IMR-90 (cell line): ENCODE results near the gene TMEM145. TPM values are rescaled to one million over a fixed set of nuclear protein-coding genes. Genes with fewer than 3 reads are reported as not detected.

ENCODE experiments used
- ATAC-seq: fragments of 200-7000 bp; cut with Tn5 transposase; 2 replicates; pipeline ENCODE4 v1.9.1; 2020; ENCODE audit warnings: low read depth, mild to moderate bottlenecking, moderate library complexity
- BruUV-seq: library from RNA; stranded (reverse); fragments of 400-500 nt; replicated peaks from 2 replicates; lab custom pipeline; 2021; lab: Mats Ljungman, UMichigan
- CTCF ChIA-PET: fragments of 300-600 bp; formaldehyde crosslinking; extraction: SDS; loops from one replicate; lab custom pipeline; 2021; ENCODE audit warnings: antibody characterized with exemption; lab: Yijun Ruan, JAX
- POLR2A ChIA-PET: fragments of 300-600 bp; sonication (Branson Sonifier 250); formaldehyde crosslinking; loops from one replicate; lab custom pipeline; 2022; ENCODE audit warnings: antibody characterized with exemption; ENCODE audit not compliant: unreplicated experiment; lab: Charles Lee
- DNase-seq: peaks from one replicate; pipeline ENCODE4 v3.0.0; 2013
- H2AFZ ChIP-seq: replicated peaks from 2 replicates; pipeline ENCODE3; 2013; ENCODE audit warnings: low read length, mild to moderate bottlenecking; ENCODE audit not compliant: poor library complexity
- H2AK5ac ChIP-seq: 2 replicates; pipeline ENCODE4 v1.6.1; 2013; ENCODE audit warnings: low read depth, low read length, inconsistent platforms
- H2AK9ac ChIP-seq: replicated peaks from 2 replicates; pipeline ENCODE3; 2013; ENCODE audit warnings: mild to moderate bottlenecking, low read depth, low read length, moderate library complexity; ENCODE audit not compliant: poor library complexity
- H2BK120ac ChIP-seq: 2 replicates; pipeline ENCODE4 v1.6.1; 2013; ENCODE audit warnings: low read depth, low read length, inconsistent platforms
- H2BK15ac ChIP-seq: 3 replicates; pipeline ENCODE4 v1.6.1; 2013; ENCODE audit warnings: low read depth, low read length, inconsistent platforms
- H2BK20ac ChIP-seq: 2 replicates; pipeline ENCODE4 v1.6.1; 2013; ENCODE audit warnings: low read depth, mild to moderate bottlenecking, inconsistent platforms, low read length, moderate library complexity
- H2BK5ac ChIP-seq: 2 replicates; pipeline ENCODE4 v1.6.1; 2013; ENCODE audit warnings: mild to moderate bottlenecking, low read depth, low read length, inconsistent platforms; ENCODE audit not compliant: poor library complexity, severe bottlenecking
- H3K14ac ChIP-seq: replicated peaks from 2 replicates; pipeline ENCODE4 v1.6.1; 2013; ENCODE audit warnings: low read depth, low read length, inconsistent platforms
- H3K18ac ChIP-seq: 2 replicates; pipeline ENCODE4 v1.6.1; 2013; ENCODE audit warnings: low read depth, low read length, control low read depth
- H3K23ac ChIP-seq: 2 replicates; pipeline ENCODE4 v1.6.1; 2013; ENCODE audit warnings: low read depth, low read length, inconsistent platforms
- H3K27ac ChIP-seq: 2 replicates; pipeline ENCODE4 v1.5.1; 2013; ENCODE audit warnings: mild to moderate bottlenecking, control low read depth, low read length; ENCODE audit not compliant: insufficient read depth
- H3K27me3 ChIP-seq: 2 replicates; pipeline ENCODE4 v1.6.1; 2013; ENCODE audit warnings: low read length; ENCODE audit not compliant: control insufficient read depth, insufficient read depth
- H3K36me3 ChIP-seq: 2 replicates; pipeline ENCODE4 v1.6.1; 2013; ENCODE audit warnings: low read length, mixed read lengths; ENCODE audit not compliant: control insufficient read depth, insufficient read depth
- H3K4ac ChIP-seq: 2 replicates; pipeline ENCODE4 v1.6.1; 2013; ENCODE audit warnings: low read depth, low read length, inconsistent platforms
- H3K4me1 ChIP-seq: 2 replicates; pipeline ENCODE4 v1.6.1; 2013; ENCODE audit warnings: low read length, mixed read lengths; ENCODE audit not compliant: control insufficient read depth, insufficient read depth
- H3K4me2 ChIP-seq: 2 replicates; pipeline ENCODE4 v1.6.1; 2013; ENCODE audit warnings: low read depth, mild to moderate bottlenecking, control low read depth, low read length, moderate library complexity
- H3K4me3 ChIP-seq: 2 replicates; pipeline ENCODE4 v1.5.1; 2013; ENCODE audit warnings: low read depth, mild to moderate bottlenecking, control low read depth, low read length, moderate library complexity; ENCODE audit not compliant: insufficient read depth
- H3K56ac ChIP-seq: 2 replicates; pipeline ENCODE4 v1.6.1; 2013; ENCODE audit warnings: low read length, inconsistent platforms; ENCODE audit not compliant: insufficient read depth; ENCODE audit errors: extremely low read depth
- H3K79me1 ChIP-seq, 2 experiments: 2 replicates each; pipeline ENCODE4 v1.6.1; 2013; ENCODE audit warnings: low read length in 2 of 2, inconsistent platforms in 1 of 2, low read depth in 1 of 2
- H3K9ac ChIP-seq: 2 replicates; pipeline ENCODE4 v1.6.1; 2013; ENCODE audit warnings: low read depth, low read length, control low read depth
- H3K9me1 ChIP-seq: 2 replicates; pipeline ENCODE4 v1.6.1; 2013; ENCODE audit warnings: low read length, inconsistent platforms; ENCODE audit not compliant: insufficient read depth
- H3K9me3 ChIP-seq: 2 replicates; pipeline ENCODE4 v1.6.1; 2013; ENCODE audit warnings: low read length; ENCODE audit not compliant: control insufficient read depth, insufficient read depth
- H4K20me1 ChIP-seq: 2 replicates; pipeline ENCODE4 v1.6.1; 2013; ENCODE audit warnings: low read length, inconsistent platforms; ENCODE audit not compliant: insufficient read depth
- H4K5ac ChIP-seq: 2 replicates; pipeline ENCODE4 v1.6.1; 2013; ENCODE audit warnings: mild to moderate bottlenecking, low read depth, low read length, control low read depth
- H4K8ac ChIP-seq, 2 experiments: 2 replicates each; pipeline ENCODE4 v1.6.1; 2013; ENCODE audit warnings: low read depth in 2 of 2, low read length in 2 of 2, control low read depth in 1 of 2, inconsistent platforms in 1 of 2
- H4K91ac ChIP-seq: 2 replicates; pipeline ENCODE4 v1.6.1; 2013; ENCODE audit warnings: low read depth, low read length, inconsistent platforms; ENCODE audit not compliant: insufficient read depth
- BHLHE40 ChIP-seq: fragments of 150-350 bp; IDR thresholded peaks from 2 replicates; pipeline ENCODE4 v1.6.1; 2016; ENCODE audit warnings: mild to moderate bottlenecking, low read depth, low read length
- CEBPB ChIP-seq: IDR thresholded peaks from 2 replicates; pipeline ENCODE4 v1.6.1; 2012; ENCODE audit warnings: low read depth, low read length, improper control_type of control experiment
- CHD1 ChIP-seq: IDR thresholded peaks from 2 replicates; pipeline ENCODE4 v1.6.1; 2012; ENCODE audit warnings: low read depth, low read length, improper control_type of control experiment
- CTCF ChIP-seq: conservative IDR thresholded peaks from 2 replicates; pipeline ENCODE4 v1.5.1; 2012; ENCODE audit warnings: mild to moderate bottlenecking, low read depth, low read length, improper control_type of control experiment
- ELK1 ChIP-seq: fragments of 150-350 bp; IDR thresholded peaks from 2 replicates; pipeline ENCODE4 v1.6.1; 2016; ENCODE audit warnings: low read depth, mild to moderate bottlenecking, low read length, moderate library complexity, borderline replicate concordance
- MAFK ChIP-seq: IDR thresholded peaks from 2 replicates; pipeline ENCODE4 v1.6.1; 2012; ENCODE audit warnings: low read depth, low read length, improper control_type of control experiment
- MAZ ChIP-seq: IDR thresholded peaks from 2 replicates; pipeline ENCODE4 v1.6.1; 2012; ENCODE audit warnings: low read depth, mild to moderate bottlenecking, low read length, improper control_type of control experiment, moderate library complexity, borderline replicate concordance
- POLR2A ChIP-seq: IDR thresholded peaks from 2 replicates; pipeline ENCODE4 v1.6.1; 2012; ENCODE audit warnings: mild to moderate bottlenecking, low read depth, low read length
- RAD21 ChIP-seq: IDR thresholded peaks from 2 replicates; pipeline ENCODE4 v1.6.1; 2012; ENCODE audit warnings: low read length, improper control_type of control experiment
- RCOR1 ChIP-seq: IDR thresholded peaks from 2 replicates; pipeline ENCODE4 v1.6.1; 2012; ENCODE audit warnings: mild to moderate bottlenecking, low read length, improper control_type of control experiment; ENCODE audit not compliant: insufficient replicate concordance
- SMC3 ChIP-seq: fragments of 150-350 bp; IDR thresholded peaks from 2 replicates; pipeline ENCODE4 v1.6.1; 2016; ENCODE audit warnings: low read depth, mild to moderate bottlenecking, antibody characterized with exemption, low read length, moderate library complexity
- USF2 ChIP-seq: fragments of 150-350 bp; IDR thresholded peaks from 2 replicates; pipeline ENCODE4 v1.6.1; 2017; ENCODE audit warnings: mild to moderate bottlenecking, antibody characterized with exemption, low read length, low read depth
- WGBS, 2 experiments: methylation state at CpG; one replicate each; pipeline versions ENCODE4 v1.1.5 to v1.1.7; 2013; ENCODE audit warnings: missing lambda C conversion rate in 2 of 2; ENCODE audit not compliant: insufficient read length in 1 of 2; ENCODE audit errors: extremely low coverage in 2 of 2; 5-methylcytosine and 5-hydroxymethylcytosine counted together
- dilution Hi-C: fragments of 300-500 bp; cut with HindIII; formaldehyde crosslinking; loops from one replicate; pipeline ENCODE4 v1.14.3; 2018; ENCODE audit warnings: low sequenced_read_pairs; ENCODE audit not compliant: unreplicated experiment
- in situ Hi-C: fragments of 300-500 bp; cut with MboI; formaldehyde crosslinking; loops from 3 replicates; pipeline ENCODE4 v1.14.3; 2019; ENCODE audit warnings: low sequenced_read_pairs, inconsistent platforms, mixed read lengths
- intact Hi-C: fragments of 100-400 bp; cut with micrococcal nuclease; formaldehyde crosslinking; loops from 2 replicates; pipeline ENCODE4 v1.10.0; 2022
- polyA plus RNA-seq, 3 experiments: library from polyadenylated mRNA; depleted of rRNA; stranded (reverse); fragments of >200 nt; gene quantifications; 2 replicates each; pipeline ENCODE4 v1.2.3, GENCODE V29; 2012; ENCODE audit warnings: low replicate concordance in 1 of 3
- total RNA-seq: library from RNA; depleted of rRNA; stranded (reverse); fragments of >200 nt; gene quantifications from 2 replicates; pipeline ENCODE4 v1.2.3, GENCODE V29; 2012

Gene TMEM145
- total and polyA plus RNA-seq, 2 of the 4 experiments (the other 2 are of a cell fraction): under 0.01 to 0.41 TPM

GRCh38 chr19:42325308-42325895 is 12.3 kb downstream of the TMEM145 start, which contains the start of gene MEGF8:
MEGF8 (plus strand) TSS chr19:42325635; CDS start chr19:42326244, 609 bp downstream.
- Histone ChIP-seq H2BK120ac (no peak within 1 kb of the TSS), H4K20me1 (peaks cover 9% of the 10 kb centered on the region; the same call in 1 of the 2 replicates), H3K4ac (peak within 1 kb of the TSS; percentile 62), H2AK9ac (peak within 1 kb of the TSS; percentile 45), H3K36me3 (no peaks in the 10 kb centered on the region), H3K4me1 (peaks cover 4% of the 10 kb centered on the region), H3K9me3 (no peaks in the 10 kb centered on the region), H2BK5ac (peak within 1 kb of the TSS; percentile 17), H3K56ac (peak within 1 kb of the TSS; percentile 63), H2AFZ (peak within 1 kb of the TSS; percentile 91), H3K27ac (peak within 1 kb of the TSS; percentile 30), H3K18ac (no peak within 1 kb of the TSS; the same call in 1 of the 2 replicates), H2BK15ac (no peak within 1 kb of the TSS), H3K4me3 (peak within 1 kb of the TSS; percentile 78), H3K4me2 (peak within 1 kb of the TSS; percentile 69), H2AK5ac (0 out of 2 replicates have a peak within 1 kb of the TSS, but pooled peaks have one; percentile 20), H3K79me1 (peaks cover 16 to 48% of the 10 kb centered on the region in 2 experiments), H3K23ac (peak within 1 kb of the TSS; percentile 12; the same call in 1 of the 2 replicates), H3K9me1 (peaks cover 2% of the 10 kb centered on the region; the same call in 1 of the 2 replicates), H3K27me3 (peaks cover 26% of the 10 kb centered on the region), H4K8ac (peak within 1 kb of the TSS in 1 of 2 experiments; percentile 71; a peak in 1 of 4 replicates), H2BK20ac (no peak within 1 kb of the TSS), H3K14ac (peak within 1 kb of the TSS; percentile 78), H3K9ac (peak within 1 kb of the TSS; percentile 79), H4K5ac (no peak within 1 kb of the TSS; the same call in 1 of the 2 replicates), H4K91ac (no peak within 1 kb of the TSS)
- POLR2A ChIA-PET: no interaction called here
- CTCF ChIA-PET: no interaction called here
- DNase-seq: peak; percentile 99
- in situ Hi-C loops (loop anchor here (10.0 kb wide), 1 partner anchor 191 kb away; the partner anchor contains the start of gene POU2F2), dilution Hi-C loops (no loop called here), intact Hi-C loops (loop anchor here (1.0 kb wide), 2 partner anchors 79 to 217 kb away; no protein-coding TSS in a partner anchor)
- BruUV-seq: no TSS peak
- no peak for TF ChIP-seq CHD1
- TF ChIP-seq RAD21: no peak; the same call in 1 of the 2 replicates
- TF ChIP-seq BHLHE40: no peak
- peak; percentile 96 for TF ChIP-seq CTCF
- no peak for TF ChIP-seq CEBPB
- TF ChIP-seq POLR2A: peak; percentile 72
- no peak for TF ChIP-seq MAFK
- TF ChIP-seq RCOR1: no peak
- TF ChIP-seq ELK1: peak; percentile 92; the same call in 1 of the 2 replicates
- peak; percentile 87 for TF ChIP-seq SMC3
- peak; percentile 85 for TF ChIP-seq MAZ
- no peak for TF ChIP-seq USF2
- 0% methylated on average over 6 of the region's 45 CpGs; no CpG with 5 or more reads in 1 of the 2 experiments for WGBS, 2 experiments
- peak; percentile 98 for ATAC-seq
